ENCODE measurements around the gene HDDC3. TPM values are rescaled to one million over a fixed set of nuclear protein-coding genes. Genes with fewer than 3 reads are reported as not detected.
"Not testable (repeated sequence)": the region's sequence is repeated elsewhere in the genome, so short reads cannot be mapped to it uniquely, and the experiment has no call there.

The HDDC3 gene
- total RNA-seq, 1 experiment from 2014 or later, result 19.7 TPM

- DNase-seq (ENCODE audit: extremely low read depth, low read depth), result no peak
These were observed 952 bp upstream of the HDDC3 start for GRCh38 chr15:90933301-90933700.

DNA sequence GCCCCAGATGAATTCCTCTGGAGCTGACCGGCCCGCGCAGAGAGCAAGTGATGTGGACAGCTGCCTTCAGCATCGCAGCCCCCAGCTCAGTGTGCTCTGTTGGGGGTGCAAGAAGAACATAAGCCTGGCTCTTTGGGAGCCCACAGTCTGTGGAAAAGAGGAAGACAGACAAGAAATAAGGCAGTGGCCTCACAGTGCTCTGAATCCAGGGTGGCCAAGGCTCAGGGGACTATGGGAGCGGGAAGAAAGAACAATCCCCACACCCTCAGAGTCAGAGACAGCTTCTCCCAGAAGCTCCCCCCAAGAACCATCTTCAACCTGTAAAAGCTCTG lies 277 bp upstream of the HDDC3 start:
- DNase-seq (ENCODE audit: extremely low read depth, low read depth), result no peak

DNA sequence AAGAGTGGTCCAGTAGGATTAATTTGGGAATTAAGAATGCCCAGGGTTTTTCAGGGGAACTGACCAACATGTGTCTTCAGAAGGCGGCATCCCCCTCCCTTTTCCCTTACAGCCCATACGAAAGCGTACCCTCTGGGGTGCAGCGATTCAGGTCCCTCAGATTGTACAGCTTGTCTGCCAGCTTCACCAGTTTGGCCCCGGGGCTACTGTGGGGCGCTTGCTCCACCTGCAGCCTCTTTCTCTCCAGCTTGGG lies 848 bp downstream of the HDDC3 start:
- no peak for DNase-seq (ENCODE audit: extremely low read depth, low read depth)

DNA sequence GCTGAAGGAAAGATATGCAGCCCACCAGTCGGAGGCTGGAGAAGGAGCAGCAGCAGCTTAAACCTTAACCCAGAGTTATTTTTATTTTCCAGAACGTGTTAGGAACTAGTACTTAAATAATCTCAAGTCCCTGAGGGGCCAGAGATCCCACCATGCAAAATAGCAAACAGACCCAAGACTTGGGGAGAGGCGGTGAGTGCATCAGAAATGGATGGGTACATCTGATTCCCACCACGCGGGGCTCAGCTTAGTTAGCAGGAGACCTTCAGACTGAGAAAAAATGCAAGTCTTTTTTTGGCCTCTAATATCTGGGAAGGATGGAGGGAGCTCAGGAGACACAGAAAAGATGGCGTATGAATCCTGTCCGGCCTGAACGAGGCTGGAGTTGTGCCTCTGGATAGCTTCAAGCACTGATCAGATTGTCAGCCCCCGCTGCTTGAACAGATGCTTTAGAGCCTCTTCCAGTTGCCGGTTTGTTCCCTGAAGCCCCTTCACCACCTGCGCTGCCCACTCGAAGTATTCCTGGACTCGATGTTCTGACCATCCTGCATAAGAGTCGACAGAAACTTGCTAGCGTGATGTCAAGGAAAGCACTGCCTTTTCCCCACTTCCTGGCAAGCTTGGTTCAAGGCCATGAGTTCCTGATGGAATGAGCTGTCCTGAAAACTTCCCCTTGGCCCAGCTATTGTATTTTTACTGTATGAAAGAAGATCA lies 1.3 kb downstream of the HDDC3 start:
- DNase-seq (ENCODE audit: extremely low read depth, low read depth), result no peak

DNA sequence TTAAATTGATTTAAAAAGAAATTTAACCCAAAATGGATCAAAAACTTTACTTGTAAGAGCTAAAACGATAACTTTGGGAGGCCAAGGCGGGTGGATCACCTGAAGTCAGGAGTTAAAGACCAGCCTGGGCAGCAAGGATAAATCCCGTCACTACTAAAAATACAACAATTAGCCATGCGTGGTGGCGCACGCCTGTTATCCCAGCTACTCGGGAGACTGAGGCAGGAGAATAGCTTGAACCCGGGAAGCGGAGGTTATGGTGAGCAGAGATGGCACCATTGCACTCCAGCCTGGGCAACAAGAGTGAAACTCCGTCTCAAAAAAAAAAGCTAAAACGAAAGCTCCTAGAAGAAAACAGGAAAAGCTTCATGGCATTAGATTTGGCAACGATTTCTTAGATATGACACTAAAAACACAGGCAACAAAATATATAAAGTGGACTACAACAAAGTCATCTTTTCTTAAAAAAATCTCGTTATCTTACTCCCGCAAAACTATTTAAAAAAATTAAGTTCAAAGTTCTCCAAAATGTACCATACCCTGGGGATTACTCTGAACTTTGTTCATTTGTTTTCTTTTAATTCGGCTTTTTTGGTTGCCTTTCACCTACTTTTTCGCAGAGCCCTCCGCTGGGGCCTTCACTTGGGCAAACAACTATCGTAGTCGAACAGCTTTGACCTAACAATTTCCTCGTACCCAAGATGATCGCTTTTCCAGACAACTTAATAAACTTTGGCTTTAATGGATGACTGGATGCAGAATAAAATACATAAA lies 2.9 kb downstream of the HDDC3 start:
- DNase-seq (ENCODE audit: extremely low read depth, low read depth), result no peak

DNA sequence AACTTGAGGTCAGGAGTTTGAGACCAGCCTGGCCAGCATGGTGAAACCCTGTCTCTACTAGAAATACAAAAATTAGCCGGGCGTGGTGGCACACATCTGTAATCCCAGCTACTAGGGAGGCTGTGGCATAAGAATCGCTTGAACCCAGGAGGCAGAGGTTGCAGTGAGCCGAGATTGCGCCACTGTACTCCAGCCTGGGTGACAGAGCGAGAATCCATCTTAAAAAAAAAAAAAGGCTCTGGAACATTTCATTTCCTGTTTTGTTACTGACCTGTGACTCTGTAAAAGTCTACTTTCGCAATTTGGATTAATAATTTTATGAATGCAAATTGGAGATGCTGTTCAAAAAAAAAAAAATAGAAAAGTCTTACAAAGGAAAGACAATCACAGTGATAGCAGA lies 4.2 kb downstream of the HDDC3 start:
- DNase-seq (ENCODE audit: extremely low read depth, low read depth), result not testable (repeated sequence)

DNA sequence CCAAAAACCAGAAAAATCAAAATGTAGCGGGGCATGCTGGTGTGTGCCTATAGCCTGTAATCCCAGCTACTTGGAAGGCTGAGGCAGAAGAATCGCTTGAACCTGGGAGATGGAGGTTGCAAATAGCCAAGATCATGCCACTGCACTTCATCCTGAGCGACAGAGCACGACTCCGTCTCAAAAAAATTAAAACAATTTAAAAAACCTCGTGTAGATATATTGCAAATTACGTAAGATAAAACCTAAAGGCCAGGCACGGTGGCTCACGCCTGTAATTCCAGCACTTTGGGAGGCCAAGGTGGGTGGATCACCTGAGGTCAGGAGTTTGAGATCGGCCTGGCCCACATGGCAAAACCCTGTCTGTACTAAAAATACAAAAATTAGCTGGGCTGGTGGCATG lies 5.6 kb downstream of the HDDC3 start:
- DNase-seq (ENCODE audit: extremely low read depth, low read depth), result not testable (repeated sequence)

- no peak for DNase-seq (ENCODE audit: extremely low read depth, low read depth)
These were observed 8.0 kb downstream of the HDDC3 start for GRCh38 chr15:90924375-90924774.

- not testable (repeated sequence) for DNase-seq (ENCODE audit: extremely low read depth, low read depth)
These were observed 9.5 kb downstream of the HDDC3 start for GRCh38 chr15:90922712-90923322.

GRCh38 chr15:90921887-90922286 lies 10.5 kb downstream of the HDDC3 start:
- no peak for DNase-seq (ENCODE audit: extremely low read depth, low read depth)

DNA sequence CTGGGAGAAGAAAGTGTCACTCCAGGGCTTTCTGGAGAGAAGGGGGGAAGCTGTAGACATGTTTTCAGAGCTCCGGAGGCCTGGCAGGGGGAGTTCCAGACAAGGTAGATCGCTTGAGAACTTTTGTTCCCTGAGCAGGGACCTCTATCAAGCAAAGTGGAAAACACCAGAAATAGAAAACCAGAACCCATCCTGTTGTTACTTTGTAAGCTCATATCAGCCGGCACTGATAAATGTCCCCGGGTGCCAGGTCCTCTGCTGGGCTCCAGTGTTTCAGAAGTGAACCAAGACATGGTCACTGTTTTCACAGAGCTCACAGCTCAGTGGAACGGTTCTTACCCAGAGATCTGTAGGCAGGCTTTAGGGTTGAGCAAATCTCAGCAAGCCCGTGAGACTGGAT lies 13.5 kb downstream of the HDDC3 start:
- no peak for DNase-seq (ENCODE audit: extremely low read depth, low read depth)

GRCh38 chr15:90918034-90918788 lies 14.1 kb downstream of the HDDC3 start:
- DNase-seq (ENCODE audit: extremely low read depth, low read depth), result no peak

DNA sequence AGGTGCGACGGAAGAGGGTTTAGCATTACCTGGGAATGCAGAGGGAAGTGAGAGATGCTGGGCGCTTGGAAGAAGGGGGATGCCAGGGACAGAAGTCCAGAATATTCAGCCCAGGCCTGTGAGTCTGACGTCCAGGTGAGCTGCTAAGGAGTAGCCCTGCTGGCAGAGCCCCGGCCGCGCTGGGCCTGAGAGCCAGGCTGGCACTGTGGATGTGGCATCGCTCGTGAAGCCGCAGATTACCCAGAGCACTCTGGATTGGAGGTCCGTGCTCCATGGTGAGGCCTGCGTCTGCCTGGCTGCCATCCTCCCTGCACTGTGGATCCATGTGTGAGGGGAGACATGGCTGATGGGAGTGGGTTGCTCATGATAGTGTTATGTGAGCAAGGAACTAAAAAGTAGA lies 14.8 kb downstream of the HDDC3 start:
- no peak for DNase-seq (ENCODE audit: extremely low read depth, low read depth)

DNA sequence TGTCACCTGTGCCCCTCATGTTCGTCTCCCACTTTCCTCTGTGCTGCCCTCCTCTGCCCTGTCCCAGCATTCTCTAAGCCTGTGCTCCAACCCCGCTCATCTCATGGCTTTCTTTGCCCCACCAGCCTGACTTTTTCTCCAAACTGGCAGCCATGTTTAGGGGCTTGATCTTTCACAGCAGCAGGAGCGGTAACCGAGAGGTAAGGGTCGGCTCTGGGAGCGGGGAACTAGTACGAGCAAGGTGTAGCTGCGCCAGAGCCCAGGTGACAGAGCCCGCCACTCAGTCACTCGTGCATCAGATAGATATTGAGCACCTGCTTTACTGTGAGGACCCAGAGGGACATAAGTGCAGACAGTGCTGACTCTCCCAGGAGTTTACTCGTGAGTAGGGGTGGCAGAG lies 15.9 kb downstream of the HDDC3 start:
- DNase-seq (ENCODE audit: extremely low read depth, low read depth), result no peak

DNA sequence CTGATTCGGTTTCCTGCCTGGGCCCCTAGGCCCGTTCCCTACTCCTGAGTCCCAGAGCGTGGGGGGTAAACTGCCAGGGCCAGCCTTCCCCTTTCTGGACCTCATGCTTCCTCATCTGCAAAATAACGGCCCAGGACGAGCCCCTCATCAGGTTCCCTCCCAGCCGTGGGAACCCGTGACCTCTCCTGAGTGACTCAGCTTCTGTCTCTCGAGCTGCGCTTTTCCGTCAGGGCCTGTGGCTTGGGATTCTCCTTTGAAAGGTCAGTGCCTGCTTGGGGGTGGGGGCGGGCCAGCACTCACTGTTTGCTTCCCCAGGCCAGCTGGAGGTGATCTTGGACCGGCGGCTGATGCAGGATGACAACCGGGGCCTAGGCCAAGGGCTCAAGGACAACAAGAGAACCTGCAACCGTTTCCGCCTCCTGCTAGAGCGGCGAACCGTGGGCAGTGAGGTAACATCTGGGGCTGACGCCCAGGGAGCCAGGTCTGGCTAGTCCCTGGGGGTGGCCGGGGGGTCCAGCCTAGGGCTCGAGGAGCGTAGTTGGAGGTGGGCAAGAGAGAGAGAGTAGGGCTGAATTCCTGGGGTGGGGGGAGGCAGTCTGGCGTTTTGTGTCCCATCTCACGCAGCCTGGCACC lies 16.4 kb downstream of the HDDC3 start:
- no peak for DNase-seq (ENCODE audit: extremely low read depth, low read depth)

GRCh38 chr15:90915216-90915807 lies 17.0 kb downstream of the HDDC3 start:
- no peak for DNase-seq (ENCODE audit: extremely low read depth, low read depth)

DNA sequence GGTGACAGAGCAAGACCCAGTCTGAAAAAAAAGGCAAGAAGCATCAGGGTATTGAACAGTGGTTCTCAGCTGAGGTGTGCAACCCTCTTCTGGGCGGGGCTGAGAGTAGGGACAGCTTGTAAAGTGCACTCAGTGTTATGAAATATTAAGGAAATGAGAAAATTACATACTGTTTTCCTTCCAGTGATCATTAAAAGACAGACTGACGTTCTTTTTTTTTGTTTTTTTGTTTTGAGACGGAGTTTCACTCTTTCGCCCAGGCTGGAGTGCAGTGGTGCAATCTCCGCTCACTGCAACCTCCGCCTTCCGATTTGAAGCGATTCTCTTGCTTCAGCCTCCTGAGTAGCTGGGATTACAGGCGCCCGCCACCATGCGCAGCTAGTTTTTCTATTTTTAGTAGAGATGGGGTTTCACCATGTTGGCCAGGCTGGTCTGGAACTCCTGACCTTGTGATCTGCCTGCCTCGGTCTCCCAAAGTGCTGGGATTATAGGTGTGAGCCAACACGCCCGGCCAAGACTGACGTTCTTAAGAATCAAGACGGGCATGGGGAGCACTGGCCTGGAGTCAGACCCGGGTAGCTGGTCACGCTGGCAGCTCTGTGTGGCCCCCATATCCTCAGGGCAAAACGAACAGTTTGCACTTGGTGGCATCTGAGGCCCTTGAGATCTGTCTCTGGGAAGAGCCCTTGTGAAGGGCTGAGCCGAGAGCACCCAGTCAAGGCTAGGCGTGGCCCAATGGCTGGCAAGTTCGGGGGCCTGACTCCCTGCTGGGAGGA lies 17.9 kb downstream of the HDDC3 start:
- DNase-seq (ENCODE audit: extremely low read depth, low read depth), result no peak

- DNase-seq (ENCODE audit: extremely low read depth, low read depth), result no peak
These were observed 18.9 kb downstream of the HDDC3 start for GRCh38 chr15:90913398-90913944.

DNA sequence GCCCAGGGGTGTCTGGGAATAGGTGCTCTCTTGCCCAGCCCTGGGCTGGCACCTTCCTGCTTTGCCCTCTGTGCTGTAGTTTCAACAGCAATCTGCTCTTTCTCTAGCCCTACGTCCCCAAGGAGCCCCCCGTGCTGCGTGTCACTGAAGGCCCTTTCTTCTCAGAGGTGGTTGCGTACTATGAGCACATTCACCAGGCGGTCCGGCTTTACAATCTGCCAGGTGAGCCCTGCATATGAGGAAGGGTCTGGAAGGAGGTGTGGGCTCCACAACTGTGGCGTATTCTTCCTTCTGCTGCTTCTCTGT lies 19.6 kb downstream of the HDDC3 start:
- no peak for DNase-seq (ENCODE audit: extremely low read depth, low read depth)

Data from NCI-H460 (cell line).